Measurements from ENCODE around the gene JPH3.

Gene JPH3

DNA sequence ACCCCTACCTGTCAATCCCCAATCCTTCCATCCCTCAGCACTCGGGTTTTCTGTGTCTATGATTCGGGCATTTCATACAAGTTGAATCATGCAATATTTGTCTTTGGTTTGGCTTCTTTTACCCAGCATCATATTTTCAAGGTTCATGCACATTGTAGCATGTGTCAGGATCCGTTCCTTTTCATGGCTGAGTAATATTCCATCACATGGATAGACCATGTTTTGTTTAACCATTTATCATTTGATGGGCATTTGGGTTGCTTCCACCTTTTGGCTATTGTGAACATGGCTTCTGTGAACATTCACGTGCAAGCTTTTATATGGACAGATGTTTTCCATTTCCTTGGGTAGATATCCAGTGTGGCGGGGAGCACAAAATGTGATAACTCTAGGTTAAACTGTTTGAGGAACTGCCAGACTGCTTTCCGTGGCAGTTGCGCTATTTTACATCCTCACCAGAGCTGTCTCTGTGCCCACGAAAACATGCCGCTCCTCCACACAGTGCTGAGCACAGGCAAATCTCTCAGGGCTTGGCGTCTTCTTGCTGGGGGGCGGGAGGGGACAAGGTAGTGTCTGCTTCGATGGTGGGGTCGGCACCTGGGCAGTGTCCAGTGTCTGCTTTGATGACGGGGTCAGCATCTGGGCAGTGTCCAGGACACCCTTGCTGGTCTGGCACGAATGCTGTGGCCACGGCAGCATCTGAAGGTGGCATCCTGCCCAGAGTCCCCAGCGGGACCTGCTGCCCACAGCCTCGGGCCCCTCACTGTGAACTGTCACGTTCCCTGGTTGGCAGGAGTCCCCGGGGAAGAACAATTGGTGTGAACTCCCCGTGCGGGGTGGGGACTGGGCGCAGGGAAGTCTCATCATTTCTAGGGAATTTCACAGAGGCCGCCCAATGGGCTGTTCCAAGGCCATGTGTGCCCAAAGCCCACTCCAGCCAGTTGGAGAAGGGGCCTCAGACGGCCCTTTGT lies 32.4 kb upstream of the JPH3 start:
- TF ChIP-seq, protein P1, sequence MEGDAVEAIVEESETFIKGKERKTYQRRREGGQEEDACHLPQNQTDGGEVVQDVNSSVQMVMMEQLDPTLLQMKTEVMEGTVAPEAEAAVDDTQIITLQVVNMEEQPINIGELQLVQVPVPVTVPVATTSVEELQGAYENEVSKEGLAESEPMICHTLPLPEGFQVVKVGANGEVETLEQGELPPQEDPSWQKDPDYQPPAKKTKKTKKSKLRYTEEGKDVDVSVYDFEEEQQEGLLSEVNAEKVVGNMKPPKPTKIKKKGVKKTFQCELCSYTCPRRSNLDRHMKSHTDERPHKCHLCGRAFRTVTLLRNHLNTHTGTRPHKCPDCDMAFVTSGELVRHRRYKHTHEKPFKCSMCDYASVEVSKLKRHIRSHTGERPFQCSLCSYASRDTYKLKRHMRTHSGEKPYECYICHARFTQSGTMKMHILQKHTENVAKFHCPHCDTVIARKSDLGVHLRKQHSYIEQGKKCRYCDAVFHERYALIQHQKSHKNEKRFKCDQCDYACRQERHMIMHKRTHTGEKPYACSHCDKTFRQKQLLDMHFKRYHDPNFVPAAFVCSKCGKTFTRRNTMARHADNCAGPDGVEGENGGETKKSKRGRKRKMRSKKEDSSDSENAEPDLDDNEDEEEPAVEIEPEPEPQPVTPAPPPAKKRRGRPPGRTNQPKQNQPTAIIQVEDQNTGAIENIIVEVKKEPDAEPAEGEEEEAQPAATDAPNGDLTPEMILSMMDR (IDR thresholded peaks at IDR 0.05), result no peak

DNA sequence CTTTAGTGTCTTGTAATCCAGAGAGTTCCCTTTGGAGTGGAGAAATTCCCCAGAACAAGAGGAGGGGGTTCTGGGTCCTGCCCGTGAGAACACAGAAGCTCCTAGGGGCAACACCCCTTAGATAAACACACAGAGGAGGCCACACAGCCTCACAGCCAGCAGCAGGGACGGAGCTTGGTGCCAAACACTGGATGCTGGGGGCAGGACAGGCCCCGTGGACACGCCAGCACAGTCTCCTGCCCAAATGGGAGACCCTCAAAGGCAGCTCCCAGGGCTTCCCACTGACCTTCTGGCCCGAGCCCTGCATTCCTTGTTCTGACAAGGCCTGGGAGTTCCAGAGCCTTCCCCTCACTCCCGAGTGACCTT lies 31.8 kb upstream of the JPH3 start:
- TF ChIP-seq, protein P1 (IDR thresholded peaks at IDR 0.05), result no peak

DNA sequence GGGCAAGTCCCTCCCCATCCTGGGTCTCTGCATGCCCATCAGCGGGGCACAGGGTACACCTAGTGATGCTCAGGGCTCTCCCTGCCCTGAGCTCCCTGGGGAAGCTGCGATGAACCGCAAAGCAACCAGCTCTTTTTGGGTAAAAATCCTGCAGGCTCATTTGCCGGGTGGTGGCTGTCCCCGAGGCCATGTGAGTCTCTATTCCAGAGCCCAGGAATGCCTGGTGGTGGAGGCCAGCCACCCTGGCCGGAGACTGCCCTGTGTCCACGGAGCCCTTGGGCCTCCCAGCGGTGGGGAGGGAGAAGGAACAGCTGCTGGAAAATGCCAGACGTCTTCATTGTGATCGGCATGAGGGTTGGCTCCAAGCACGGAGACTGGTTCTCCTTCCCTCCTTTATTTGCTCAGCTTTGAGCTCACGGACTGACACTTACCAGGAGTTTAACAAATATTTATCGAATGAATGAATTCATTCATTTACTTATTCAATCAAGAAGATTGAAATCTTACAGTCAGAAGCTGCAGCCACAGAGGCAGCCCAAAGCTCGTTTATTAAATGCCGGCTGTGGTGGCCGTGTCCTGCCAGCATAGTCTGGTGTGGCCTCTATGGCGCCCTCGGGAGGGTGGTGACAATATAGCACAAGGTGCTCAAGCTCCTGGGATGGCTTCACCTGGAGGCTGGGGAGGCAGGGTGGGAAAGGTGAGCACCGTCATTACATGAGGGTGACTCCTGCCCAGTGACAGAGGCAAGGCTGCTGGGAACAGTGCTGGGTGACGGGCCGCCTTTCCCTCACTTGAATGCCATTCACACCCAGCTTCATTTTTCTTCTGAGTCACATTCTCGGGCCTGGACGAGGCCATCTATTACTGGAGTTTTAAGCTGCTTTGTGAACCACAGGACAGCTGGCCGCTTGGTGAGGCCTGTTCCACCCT lies 31.1 kb upstream of the JPH3 start:
- TF ChIP-seq, protein P1 (IDR thresholded peaks at IDR 0.05), result peak; percentile 44; the same call in 1 of the 2 replicates

DNA sequence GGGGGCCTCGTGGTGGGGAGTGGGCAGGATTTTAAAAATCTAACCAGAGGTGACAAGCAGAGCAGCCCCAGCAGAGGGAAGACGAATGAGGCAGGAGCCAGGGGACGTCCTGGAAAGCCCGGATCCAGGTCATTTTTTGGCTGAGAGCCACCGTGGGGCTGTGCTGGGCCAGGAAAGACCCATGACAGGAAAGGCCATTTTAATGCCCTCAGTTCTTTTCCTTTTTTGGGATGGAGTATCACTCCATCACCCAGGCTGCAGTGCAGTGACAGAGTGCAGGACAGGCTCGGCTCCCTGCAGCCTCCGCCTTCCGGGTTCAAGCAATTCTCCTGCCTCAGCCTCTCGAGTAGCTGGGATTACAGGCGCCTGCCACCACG lies 30.5 kb upstream of the JPH3 start:
- TF ChIP-seq, protein P1 (IDR thresholded peaks at IDR 0.05), result no peak

DNA sequence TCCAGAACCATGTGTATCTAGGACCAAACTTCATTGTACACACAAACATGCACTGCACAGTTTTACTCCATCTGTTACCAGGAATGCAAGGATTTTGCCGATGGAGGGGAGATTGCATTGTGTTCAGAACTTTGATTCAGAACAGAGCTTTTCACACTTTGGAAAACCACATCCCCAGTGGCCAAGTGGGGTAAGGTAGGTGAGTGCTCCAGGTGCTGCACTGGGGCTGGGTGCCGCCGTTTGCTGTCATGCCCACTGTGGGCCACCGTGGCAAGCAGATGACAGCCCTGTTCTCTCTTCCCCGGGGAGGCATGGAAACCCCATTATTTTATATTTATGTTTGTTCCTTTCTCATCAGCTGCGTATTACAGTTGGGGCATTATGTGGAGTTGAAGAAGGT lies 29.3 kb upstream of the JPH3 start:
- TF ChIP-seq, protein P1 (IDR thresholded peaks at IDR 0.05), result no peak

DNA sequence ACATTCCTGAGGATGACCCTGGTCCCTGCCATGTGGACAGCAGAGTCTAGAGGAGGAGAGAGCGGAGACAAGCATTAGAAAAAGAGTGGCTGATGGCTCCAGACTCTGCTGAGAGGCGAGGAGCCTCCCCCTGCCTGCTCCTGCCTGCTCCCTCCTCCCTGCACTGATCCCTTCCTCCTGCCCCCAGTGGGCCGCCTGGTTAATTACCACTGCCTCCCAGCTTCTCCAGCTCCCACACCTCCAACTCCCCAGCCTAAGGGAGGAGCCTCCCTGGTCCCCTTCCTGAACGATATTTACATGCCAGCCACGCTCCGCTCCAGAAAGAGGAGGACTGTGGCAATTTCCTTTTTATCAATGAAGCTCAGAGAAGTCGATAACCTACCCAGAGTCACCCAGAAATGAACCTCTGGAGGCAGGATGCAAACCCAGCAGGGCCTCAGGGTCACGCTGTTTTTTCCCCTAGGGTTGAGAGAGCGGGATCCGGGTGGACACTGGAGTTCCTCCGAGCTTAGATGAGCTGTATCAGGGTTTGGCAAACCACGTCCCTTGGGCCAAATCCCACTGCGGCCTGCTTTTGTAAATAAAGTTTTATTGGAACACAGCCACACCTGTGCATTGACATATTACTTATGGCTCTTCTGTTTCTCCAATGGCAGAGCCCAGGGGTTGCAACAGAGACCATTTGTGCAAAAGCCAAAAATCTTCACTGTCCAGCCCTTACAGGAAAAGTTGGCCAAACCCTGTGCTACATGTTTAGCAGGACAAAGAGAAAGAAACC lies 27.1 kb upstream of the JPH3 start:
- TF ChIP-seq, protein P1 (IDR thresholded peaks at IDR 0.05), result no peak

DNA sequence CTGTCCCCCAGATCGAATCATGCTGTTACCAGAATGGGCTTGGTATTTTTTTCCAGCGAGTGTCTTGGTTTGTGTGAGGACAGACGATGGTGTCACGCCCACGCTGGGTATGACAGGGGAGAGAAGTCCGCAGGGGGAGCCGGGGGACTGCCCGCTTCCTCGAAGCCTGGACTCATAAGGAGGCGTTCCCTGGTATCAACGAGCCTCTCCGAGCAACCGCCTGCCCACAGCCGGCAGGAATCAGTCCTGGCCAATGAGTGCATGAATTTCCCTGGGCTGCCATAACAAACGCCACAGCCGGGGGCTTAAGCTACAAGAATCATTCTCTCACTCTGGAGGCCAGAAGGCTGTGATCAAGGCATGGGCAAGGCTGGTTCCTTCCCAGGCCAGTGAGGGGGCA lies 26.1 kb upstream of the JPH3 start:
- TF ChIP-seq, protein P1 (IDR thresholded peaks at IDR 0.05), result no peak
